Chondrocyte (in vitro differentiated cells): ENCODE results near the gene CD247. TPM values are rescaled to one million over a fixed set of nuclear protein-coding genes. Genes with fewer than 3 reads are reported as not detected.

Experiments used
- DNase-seq: peaks from one replicate; pipeline ENCODE4 v3.0.0; 2021; ENCODE audit warnings: mixed read lengths, low spot score
- H3K27ac Mint-ChIP-seq: one replicate; pipeline ENCODE4 v1.8.0; 2021; ENCODE audit warnings: mild to moderate bottlenecking, moderate library complexity, mixed read lengths; ENCODE audit not compliant: unreplicated experiment
- H3K27me3 Mint-ChIP-seq: 2 replicates; pipeline ENCODE4 v1.8.0; 2021; ENCODE audit warnings: low read depth, mixed read lengths
- H3K36me3 Mint-ChIP-seq: 2 replicates; pipeline ENCODE4 v1.8.0; 2021; ENCODE audit warnings: low read depth, mixed read lengths
- H3K4me1 Mint-ChIP-seq: 2 replicates; pipeline ENCODE4 v1.8.0; 2021; ENCODE audit warnings: low read depth, mild to moderate bottlenecking, mixed read lengths
- H3K4me3 Mint-ChIP-seq: one replicate; pipeline ENCODE4 v1.8.0; 2021; ENCODE audit warnings: mild to moderate bottlenecking, moderate library complexity, mixed read lengths; ENCODE audit not compliant: unreplicated experiment
- H3K9me3 Mint-ChIP-seq: 2 replicates; pipeline ENCODE4 v1.8.0; 2021; ENCODE audit warnings: low read depth, mixed read lengths
- CTCF ChIP-seq: fragments of 200-600 bp; sonication (generic); IDR thresholded peaks from 2 replicates; pipeline ENCODE4 v1.5.0; 2021; ENCODE audit warnings: antibody characterized with exemption, mild to moderate bottlenecking, moderate library complexity
- long read RNA-seq: library from polyadenylated mRNA; stranded (forward); transcript quantifications from one replicate; pipeline ENCODE4 v2.0.0, GENCODE V29; 2021
- total RNA-seq: library from RNA; stranded (reverse); gene quantifications from 3 replicates; pipeline ENCODE4 v1.2.1, GENCODE V29; 2021

Gene CD247
- not detected in 3 replicates for total RNA-seq
- long read RNA-seq = 0 reads

GRCh38 chr1:167518331-167518700 is at the start of gene CD247:
TSS of gene CD247 (minus strand) at chr1:167518529. CDS start at chr1:167518465, 64 bp downstream.
- H3K36me3 Mint-ChIP-seq = peaks cover 1% of the 10 kb centered on the region

GRCh38 chr1:167567663-167568062 is 49.3 kb upstream of the CD247 start:
- Mint-ChIP-seq H3K36me3 (no peaks in the 10 kb centered on the region), H3K4me3 (no peak overlapping the region), H3K4me1 (peaks cover 12% of the 10 kb centered on the region), H3K27me3 (no peaks in the 10 kb centered on the region), H3K27ac (no peak overlapping the region), H3K9me3 (no peaks in the 10 kb centered on the region)
- no peak for DNase-seq
- TF ChIP-seq CTCF = no peak

More at GRCh38 chr1:167518331-167518700, at the start of gene CD247:
- no peaks in the 10 kb centered on the region for H3K4me1 Mint-ChIP-seq
- peaks cover 15% of the 10 kb centered on the region for H3K9me3 Mint-ChIP-seq
- H3K4me3 Mint-ChIP-seq = no peak within 1 kb of the TSS
- TF ChIP-seq CTCF = no peak
- H3K27me3 Mint-ChIP-seq = peaks cover 17% of the 10 kb centered on the region
- H3K27ac Mint-ChIP-seq = no peak within 1 kb of the TSS
- no peak for DNase-seq

GRCh38 chr1:167566766-167567165 is 48.4 kb upstream of the CD247 start:
- Mint-ChIP-seq H3K36me3 (no peaks in the 10 kb centered on the region), H3K9me3 (no peaks in the 10 kb centered on the region), H3K4me1 (peaks cover 12% of the 10 kb centered on the region), H3K4me3 (no peak overlapping the region), H3K27me3 (no peaks in the 10 kb centered on the region), H3K27ac (no peak overlapping the region)
- DNase-seq = no peak
- no peak for TF ChIP-seq CTCF

- no peaks in the 10 kb centered on the region for H3K9me3 Mint-ChIP-seq
- no peak overlapping the region for H3K4me3 Mint-ChIP-seq
- DNase-seq = no peak
- H3K36me3 Mint-ChIP-seq = no peaks in the 10 kb centered on the region
- peaks cover 12% of the 10 kb centered on the region for H3K4me1 Mint-ChIP-seq
- no peak for TF ChIP-seq CTCF
- no peaks in the 10 kb centered on the region for H3K27me3 Mint-ChIP-seq
- H3K27ac Mint-ChIP-seq = no peak overlapping the region
Observed at GRCh38 chr1:167565922-167566321, 47.6 kb upstream of the CD247 start.

GRCh38 chr1:167564612-167565270 is 46.4 kb upstream of the CD247 start:
- H3K36me3 Mint-ChIP-seq = no peaks in the 10 kb centered on the region
- H3K4me3 Mint-ChIP-seq = no peak overlapping the region
- DNase-seq = no peak
- H3K27ac Mint-ChIP-seq = no peak overlapping the region
- H3K27me3 Mint-ChIP-seq = peaks cover 2% of the 10 kb centered on the region
- no peaks in the 10 kb centered on the region for H3K9me3 Mint-ChIP-seq
- H3K4me1 Mint-ChIP-seq = peaks cover 12% of the 10 kb centered on the region
- TF ChIP-seq CTCF = no peak
